ENCODE results near the gene CCDC14.

The CCDC14 gene

DNA sequence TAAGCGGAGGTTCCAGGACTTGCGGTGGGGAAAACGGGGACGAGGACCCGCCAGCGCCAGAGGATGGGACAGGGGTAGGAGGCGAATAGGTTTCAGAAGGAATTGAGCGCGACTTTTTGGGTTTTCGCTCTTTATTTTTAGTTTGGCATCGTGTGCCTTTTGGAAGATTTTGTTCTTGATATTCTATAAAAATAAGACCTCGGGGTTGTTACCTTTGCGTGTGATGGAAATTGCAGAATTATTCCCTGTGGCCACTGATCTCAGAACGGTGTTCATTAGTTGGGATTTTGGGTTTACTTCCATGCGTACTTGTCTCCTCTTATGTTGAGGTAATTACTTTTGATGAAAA lies 453 bp upstream of the CCDC14 start:
- DNase-seq, result no peak

DNA sequence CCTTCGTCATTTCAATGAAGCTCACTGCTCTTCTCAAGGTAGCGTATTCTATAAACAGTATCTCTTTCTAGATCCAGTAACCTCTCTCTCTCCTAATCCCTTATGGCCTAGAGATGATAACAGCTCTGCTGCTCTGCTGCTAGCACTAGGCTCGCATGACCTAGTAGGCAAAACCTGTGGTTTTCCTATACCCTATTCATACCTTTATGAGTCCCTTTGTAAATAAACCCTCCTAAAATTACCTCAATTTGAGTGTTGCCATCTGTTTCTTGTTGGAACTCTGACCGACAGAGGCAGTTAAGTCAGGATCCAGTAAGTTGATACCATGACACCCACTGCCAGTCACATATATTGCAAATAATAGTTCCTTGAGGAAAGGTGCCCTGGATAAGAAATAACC lies 7.3 kb downstream of the CCDC14 start:
- no peak for DNase-seq

GRCh38 chr3:123952844-123953520 lies 8.0 kb downstream of the CCDC14 start:
- no peak for DNase-seq

DNA sequence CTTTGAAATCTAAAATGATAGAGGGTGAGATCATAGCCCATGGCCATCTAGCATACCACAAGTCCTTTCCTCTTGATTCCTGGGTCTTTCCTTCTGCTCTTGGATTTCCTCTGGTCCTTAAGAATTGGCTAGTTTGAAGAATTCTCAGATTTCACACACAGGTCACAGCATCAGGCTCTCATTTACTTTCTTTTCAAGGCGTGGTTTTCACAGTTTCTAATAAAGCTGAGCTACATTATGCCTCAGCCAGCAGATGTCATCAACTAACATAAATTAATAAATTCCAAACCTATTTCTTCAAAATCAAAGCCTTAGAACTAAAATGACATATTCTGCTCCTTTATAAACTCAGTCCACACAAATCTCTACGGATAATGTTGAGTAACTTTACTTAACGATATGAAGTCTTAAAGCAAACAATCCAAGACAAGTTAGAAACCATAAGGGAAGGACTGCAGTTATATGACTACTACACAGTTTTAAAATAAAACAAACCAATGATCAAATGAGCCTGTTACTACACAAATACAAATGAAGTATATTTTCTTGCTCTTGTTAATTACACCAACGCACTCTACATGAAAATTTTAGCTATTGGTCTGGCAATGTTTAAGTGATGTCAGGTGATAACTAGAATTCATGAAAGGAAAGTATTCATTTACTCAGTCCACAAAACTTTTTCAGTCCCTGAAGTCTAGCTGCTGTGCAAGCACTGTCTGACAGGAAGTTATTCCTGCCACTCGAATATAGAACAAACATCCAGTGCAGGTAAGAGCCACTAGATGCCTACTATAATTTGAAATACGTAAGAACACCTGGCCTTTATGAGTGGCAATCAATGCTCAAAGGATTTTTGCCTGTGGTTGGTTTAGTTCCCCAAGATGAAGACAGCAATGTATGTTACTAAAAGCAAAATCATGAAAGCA lies 9.2 kb downstream of the CCDC14 start:
- no peak for DNase-seq

GRCh38 chr3:123949641-123950040 lies 11.4 kb downstream of the CCDC14 start:
- DNase-seq, result no peak

DNA sequence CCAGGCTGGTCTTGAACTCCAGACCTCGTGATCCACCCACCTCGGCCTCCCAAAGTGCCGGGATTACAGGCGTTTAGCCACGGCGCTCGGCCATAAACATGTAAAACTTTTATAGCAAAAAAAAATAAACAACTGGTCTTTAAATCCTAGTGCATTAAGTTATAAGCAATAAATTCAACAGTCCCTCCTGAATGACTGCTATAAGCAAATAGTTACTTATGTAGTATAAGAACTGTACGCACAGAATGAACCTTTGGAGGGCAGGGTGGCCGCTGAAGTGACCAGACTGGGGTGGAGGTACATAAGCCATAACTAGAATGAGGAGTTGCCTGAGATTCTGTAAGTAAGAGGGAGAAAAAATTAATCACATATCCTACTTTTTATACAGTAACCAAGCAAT lies 12.6 kb downstream of the CCDC14 start:
- no peak for DNase-seq

DNA sequence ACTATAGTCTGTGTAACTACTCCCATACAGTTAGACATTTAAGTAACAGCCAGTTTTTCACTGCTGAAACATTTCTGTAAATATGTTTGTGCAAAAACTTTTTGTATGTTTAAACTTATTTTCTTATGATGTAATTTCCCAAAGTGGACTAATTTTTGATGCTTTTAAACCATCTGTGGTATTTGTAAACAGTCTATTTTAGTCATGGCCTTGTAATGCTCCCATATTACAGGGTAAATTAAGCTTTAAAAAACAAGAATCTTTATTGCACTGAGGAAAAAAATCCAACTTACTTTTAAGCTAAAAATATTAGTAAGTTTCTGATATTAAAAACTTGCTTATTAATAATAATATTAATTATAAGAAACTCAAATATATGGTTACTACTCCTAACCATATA lies 13.5 kb downstream of the CCDC14 start:
- no peak for DNase-seq

GRCh38 chr3:123941542-123941941 lies 19.5 kb downstream of the CCDC14 start:
- no peak for DNase-seq

- no peak for DNase-seq
Observed at GRCh38 chr3:123941121-123941520, 19.9 kb downstream of the CCDC14 start.

GRCh38 chr3:123939706-123940105 lies 21.3 kb downstream of the CCDC14 start:
- no peak for DNase-seq

- DNase-seq, result no peak
Observed at GRCh38 chr3:123936400-123936799, 24.6 kb downstream of the CCDC14 start.

DNA sequence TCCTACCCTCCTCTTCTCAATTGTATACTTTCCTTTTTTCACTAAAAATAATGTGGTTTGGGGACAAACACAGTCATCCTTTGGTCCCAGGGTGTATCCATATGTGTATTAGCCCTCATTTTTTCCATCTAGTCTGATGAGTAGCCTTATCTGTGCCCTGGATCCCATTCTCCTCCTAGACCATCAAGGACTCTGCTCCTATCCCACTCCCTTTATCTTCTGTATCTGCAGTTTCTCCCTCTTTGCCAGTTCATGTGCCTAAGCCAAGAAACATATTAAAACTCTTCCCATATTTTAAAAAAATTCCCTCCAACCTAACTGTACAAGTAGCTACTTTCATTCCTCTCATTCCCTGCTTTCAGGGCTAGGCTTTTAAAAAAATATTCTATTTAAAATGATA lies 25.2 kb downstream of the CCDC14 start:
- DNase-seq, result no peak

DNA sequence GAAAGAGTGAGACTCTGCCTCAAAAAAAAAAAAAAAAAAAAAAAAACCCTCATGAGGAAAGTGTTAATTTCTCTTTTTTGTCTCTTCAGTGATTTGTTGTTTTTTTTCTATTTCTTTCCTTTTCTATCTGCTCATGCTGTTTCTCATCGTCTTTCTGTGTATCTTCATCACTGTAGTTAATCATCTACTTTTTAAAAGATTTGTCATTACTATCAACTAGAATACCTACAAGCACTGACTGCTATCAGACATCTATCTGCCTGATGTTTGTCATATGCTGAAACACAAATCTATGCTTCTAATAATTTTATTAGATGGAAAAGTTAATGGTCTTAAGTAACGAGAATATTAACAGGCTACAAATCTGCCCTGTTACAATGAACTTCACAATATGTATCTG lies 26.8 kb downstream of the CCDC14 start:
- DNase-seq, result no peak

GRCh38 chr3:123930445-123930844 lies 30.6 kb downstream of the CCDC14 start:
- no peak for DNase-seq

GRCh38 chr3:123929325-123929724 lies 31.7 kb downstream of the CCDC14 start:
- no peak for DNase-seq

DNA sequence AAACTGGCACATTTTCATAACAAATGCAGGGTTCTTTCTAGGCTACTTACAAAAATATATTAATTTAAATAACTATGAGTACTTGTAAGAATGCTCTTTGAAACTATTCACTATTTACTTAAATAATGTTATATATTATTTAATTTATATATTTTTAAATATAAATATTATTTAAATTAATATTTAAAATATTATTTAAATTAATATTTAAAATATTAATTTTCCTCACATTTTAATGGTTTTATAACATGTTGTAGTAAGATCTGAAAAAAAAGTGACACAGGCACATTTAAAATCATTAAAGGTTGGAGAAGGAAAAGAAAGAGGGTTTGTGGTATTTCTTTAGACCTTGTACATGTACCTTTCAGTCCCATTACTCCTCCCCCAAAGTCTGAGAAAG lies 34.6 kb downstream of the CCDC14 start:
- DNase-seq, result no peak

GRCh38 chr3:123920868-123921267 lies 40.2 kb downstream of the CCDC14 start:
- DNase-seq, result no peak

- DNase-seq, result no peak
Observed at GRCh38 chr3:123920383-123920782, 40.6 kb downstream of the CCDC14 start.

- DNase-seq, result no peak
Observed at GRCh38 chr3:123919353-123919752, 41.7 kb downstream of the CCDC14 start.

GRCh38 chr3:123914829-123915228 lies 46.2 kb downstream of the CCDC14 start:
- DNase-seq, result no peak

DNA sequence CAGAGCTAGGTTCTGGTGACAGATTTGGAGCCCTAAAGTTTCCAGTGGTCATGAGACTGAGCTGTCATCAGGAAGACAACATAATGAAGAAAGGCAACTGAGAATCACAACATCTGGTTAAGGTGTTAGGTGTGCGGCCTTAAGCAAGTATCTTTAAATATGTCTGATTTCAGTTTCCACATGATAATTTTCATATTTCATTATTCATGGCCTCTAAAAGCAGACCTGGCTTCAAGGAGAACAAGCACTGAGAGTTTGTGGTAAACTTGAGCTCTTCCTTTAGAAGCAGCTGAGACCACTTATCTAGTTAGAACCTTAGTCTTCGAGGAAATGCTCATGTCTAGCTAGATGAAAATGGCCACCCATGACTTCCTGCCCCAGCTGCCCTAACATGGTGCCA lies 51.2 kb downstream of the CCDC14 start:
- no peak for DNase-seq

- no peak for DNase-seq
Observed at GRCh38 chr3:123907720-123908119, 53.3 kb downstream of the CCDC14 start.

GRCh38 chr3:123899300-123899865 lies 61.6 kb downstream of the CCDC14 start:
- DNase-seq, result no peak

DNA sequence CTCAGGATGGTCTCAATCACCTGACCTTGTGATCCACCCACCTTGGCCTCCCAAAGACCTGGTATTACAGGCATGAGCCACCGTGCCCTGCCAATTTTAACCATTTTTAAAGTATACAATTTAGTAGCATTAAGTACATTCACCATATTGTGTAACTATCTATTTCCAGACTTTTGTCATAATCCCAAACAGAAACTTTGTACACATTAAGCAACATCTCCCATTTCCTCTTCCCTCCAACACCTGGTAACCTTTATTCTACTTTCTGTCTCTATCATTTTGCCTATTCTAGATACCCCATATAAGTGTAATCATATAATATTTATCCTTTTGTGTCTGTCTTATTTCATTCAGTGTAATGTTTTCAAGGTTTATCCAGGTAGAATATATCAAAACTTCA lies 68.0 kb downstream of the CCDC14 start:
- no peak for DNase-seq

All from NCI-H1694 (cell line).